Activated CD8-positive, alpha-beta memory T cell treated with anti-CD3 and anti-CD28 coated beads, Interleukin-2, amount 50 U/mL, for 24 hours (primary cell): Measurements from ENCODE around the gene CXCR4.

Experiments used
- DNase-seq: peaks from one replicate; pipeline ENCODE4 v3.0.0-alpha.2; 2020; ENCODE audit errors: extremely low read depth

The CXCR4 gene

GRCh38 chr2:136117909-136118818 is at the start of gene CXCR4:
Gene CXCR4, minus strand, starts transcription at chr2:136118149. Its CDS starts 89 bp downstream, at chr2:136118060.
- DNase-seq: no peak

- DNase-seq: no peak
Observed at GRCh38 chr2:136164280-136164776, 46.4 kb upstream of the CXCR4 start.

DNA sequence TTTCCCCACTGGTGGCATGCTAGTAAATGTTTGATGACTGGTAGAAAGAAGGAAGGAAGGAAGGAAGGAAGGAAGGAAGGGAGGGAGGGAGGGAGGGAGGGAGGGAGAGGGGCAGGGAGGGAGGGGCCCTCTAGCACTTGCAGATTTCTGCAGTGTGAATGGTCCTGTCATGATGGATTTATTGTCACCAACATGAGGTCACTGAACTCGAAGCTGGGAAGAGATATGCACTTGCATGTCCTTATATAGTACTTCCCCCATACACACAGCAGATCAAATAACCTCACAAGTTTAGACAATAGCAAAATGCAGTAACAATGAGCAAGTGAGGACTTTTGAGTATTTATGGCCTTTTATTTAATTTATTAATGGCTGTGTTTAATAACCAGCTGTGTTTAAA is 44.5 kb upstream of the CXCR4 start:
- no peak for DNase-seq

GRCh38 chr2:136156411-136156810 is 38.5 kb upstream of the CXCR4 start:
- no peak for DNase-seq

- no peak for DNase-seq
Observed at GRCh38 chr2:136154384-136154783, 36.4 kb upstream of the CXCR4 start.

- no peak for DNase-seq
Observed at GRCh38 chr2:136151021-136151971, 33.3 kb upstream of the CXCR4 start.

DNA sequence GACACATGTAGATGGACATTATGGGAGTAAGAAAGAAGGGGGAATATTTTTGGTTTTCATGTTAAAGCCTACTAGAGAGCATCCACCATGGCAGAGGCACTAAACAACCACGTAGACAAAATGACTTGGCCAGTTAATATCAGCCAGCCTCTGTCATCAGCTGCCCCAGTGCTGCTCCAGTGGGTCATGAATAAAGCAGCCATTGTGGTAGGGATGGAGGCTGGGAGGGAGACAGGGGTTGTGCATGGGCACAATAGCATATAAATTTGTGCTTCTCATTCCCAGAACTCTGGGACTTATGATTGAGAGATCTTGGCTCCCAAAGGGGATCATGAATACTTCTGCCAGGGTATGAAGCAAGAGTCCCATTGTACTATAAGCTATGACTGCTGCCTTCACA is 31.1 kb upstream of the CXCR4 start:
- DNase-seq: no peak

DNA sequence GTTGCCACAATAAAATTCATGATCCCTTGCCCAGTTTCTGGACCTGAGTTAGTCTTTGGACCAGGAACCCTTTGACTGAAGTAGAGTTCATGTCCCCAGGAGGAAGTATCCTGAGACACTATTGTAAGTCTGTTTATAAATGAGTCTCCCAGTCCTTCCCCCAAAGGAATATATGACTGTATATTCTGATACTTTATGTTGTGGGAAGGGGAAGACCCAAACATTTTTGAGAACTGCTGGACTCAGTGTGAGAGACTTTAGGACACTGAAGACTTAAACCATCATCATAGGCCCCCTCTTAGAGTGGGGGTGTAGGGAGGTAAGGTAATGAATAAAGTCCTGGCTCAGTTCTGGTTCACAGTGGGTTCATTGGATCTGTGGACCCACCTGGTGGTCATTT is 28.6 kb upstream of the CXCR4 start:
- DNase-seq: no peak

DNA sequence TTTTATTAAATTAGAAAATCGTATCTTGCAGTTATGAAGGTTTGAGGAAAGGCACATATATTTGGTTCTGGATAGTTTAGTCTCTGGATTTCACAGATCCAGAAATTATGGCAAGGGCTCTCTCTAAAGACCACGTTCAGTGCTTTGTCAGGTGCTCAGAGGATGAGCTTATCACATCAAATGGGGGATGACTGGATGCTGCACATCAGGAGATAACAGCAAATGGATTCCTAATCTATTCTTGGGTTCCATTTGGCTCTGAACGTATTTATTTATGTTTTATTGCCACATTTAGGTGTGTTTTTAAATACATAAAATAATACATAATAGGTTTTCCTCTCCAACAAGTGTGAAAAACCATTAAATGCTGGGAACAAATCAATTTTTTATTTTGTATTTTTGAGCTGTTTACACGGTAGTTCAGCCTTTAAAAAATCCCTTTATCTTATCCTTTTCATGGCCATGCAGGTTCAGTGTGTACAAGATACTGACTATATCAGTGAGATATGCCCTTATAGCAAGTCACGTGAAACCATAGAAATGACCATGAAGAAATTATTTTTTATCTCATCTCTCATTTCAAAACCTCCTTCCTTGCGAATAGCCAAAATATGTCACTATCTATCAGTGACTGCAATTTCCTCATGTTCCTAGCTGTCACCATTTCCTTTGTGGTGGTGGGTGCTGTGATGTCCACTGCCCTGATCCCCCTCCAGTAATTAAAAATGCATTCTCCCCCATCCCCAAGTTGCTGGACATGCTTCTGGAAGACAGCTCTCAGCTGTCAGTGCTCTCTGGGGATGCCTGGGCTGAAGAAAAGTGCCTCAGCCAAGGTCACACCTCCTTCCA is 25.9 kb upstream of the CXCR4 start:
- DNase-seq: no peak

GRCh38 chr2:136141510-136142149 is 23.7 kb upstream of the CXCR4 start:
- no peak for DNase-seq

GRCh38 chr2:136139631-136140030 is 21.7 kb upstream of the CXCR4 start:
- no peak for DNase-seq

GRCh38 chr2:136137982-136138381 is 20.0 kb upstream of the CXCR4 start:
- DNase-seq: no peak

DNA sequence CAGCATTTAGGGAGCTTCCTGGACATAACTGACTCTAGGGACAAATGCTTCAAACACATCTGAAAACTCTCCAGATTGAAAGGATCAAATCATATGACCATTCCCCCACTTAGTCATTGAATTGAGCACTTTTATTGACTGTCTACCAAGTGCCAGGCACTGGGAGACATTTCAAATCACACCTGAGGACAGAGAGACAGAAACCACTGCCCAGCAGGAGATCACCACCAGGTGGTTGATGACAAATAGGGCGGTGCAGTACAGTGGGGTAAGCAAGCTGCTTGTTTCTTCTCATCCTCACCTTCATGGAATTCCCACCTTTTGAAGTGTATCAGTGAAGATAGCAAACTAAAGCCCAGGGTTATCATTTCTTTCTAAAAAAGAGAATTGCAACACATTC is 19.0 kb upstream of the CXCR4 start:
- DNase-seq: no peak

- DNase-seq: no peak
Observed at GRCh38 chr2:136135921-136136906, 18.3 kb upstream of the CXCR4 start.

DNA sequence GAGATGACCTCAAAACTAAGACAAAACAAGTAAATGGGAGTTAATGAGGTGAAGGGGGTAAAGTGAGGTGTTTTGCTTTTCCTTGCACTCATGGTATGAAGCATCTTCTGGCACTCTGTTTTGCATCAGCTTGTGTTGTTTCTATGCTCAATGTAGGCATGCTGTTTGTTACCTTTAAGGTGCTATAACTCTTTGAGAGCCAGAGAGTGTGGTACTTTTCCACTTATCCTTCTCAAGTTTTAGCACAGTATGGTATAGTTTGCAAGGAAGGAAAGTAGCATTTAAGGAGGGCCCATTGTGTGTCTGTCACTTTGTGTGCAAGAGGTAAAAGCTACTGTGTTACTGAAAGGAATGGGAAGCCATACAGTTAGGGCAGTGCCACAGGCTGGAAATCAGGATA is 17.5 kb upstream of the CXCR4 start:
- DNase-seq: no peak

- DNase-seq: no peak
Observed at GRCh38 chr2:136134126-136134525, 16.2 kb upstream of the CXCR4 start.

DNA sequence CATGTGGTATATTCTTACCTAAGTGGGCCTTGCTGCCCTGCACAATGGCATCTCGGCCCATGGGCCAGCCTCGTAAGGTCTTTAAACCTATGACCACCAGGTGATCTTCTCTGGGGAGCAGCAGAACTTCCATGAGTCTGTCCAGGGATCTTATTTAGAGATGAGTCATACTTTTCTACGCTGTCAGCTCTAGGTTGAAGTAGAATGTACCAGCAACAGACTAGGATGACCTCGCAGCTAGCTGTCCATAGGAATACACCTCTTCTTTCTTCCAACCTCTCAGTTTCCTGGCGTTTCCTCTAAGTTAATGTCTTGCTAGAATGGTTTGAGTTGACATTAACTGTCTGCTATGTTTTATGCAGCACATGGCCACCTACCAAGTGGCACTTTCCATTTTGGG is 15.6 kb upstream of the CXCR4 start:
- DNase-seq: no peak

GRCh38 chr2:136133176-136133575 is 15.2 kb upstream of the CXCR4 start:
- no peak for DNase-seq

DNA sequence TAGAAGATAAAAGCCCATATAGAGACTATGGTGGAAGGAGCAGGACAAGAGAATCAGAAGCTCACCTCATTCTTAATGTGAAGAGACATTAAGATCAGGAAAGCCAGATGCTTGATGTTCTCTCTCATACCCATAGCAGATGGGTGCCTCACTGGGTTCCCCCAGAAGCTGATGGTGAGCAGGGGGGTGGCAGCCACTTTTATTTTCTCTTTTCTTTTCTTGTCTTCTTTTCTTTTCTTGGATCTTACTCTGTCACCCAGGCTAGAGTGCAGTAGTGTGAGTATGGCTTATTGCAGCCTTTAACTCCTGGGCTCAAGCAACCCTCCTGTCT is 14.8 kb upstream of the CXCR4 start:
- no peak for DNase-seq
